Caco-2 (cell line): ENCODE results near the gene PTEN. TPM values are rescaled to one million over a fixed set of nuclear protein-coding genes. Genes with fewer than 3 reads are reported as not detected.

Experiments
- BruUV-seq: library from RNA; stranded (reverse); fragments of 400-500 nt; replicated peaks from 2 replicates; lab custom pipeline; 2021; lab: Mats Ljungman, UMichigan
- CTCF ChIA-PET: fragments of 300-600 bp; sonication (Branson Sonifier 250); formaldehyde crosslinking; loops from one replicate; lab custom pipeline; 2022; ENCODE audit warnings: antibody characterized with exemption; lab: Charles Lee
- POLR2A ChIA-PET: fragments of 300-600 bp; sonication (Branson Sonifier 250); formaldehyde crosslinking; loops from one replicate; lab custom pipeline; 2022; ENCODE audit warnings: antibody characterized with exemption; lab: Charles Lee
- DNase-seq, 2 experiments: peaks; one replicate each; pipeline versions ENCODE4 v3.0.0 to v3.0.0-alpha.2; 2020 to 2022
- H3K27me3 ChIP-seq: replicated peaks from 2 replicates; pipeline ENCODE4 v1.6.0; 2011; ENCODE audit warnings: low read length; ENCODE audit not compliant: control insufficient read depth, insufficient read depth
- H3K36me3 ChIP-seq: 2 replicates; pipeline ENCODE4 v1.5.1; 2011; ENCODE audit warnings: low read length; ENCODE audit not compliant: control insufficient read depth, insufficient read depth
- H3K4me1 ChIP-seq: fragments of 250-450 bp; sonication (Bioruptor Pico); 2 replicates; pipeline ENCODE4 v1.5.1; 2020; ENCODE audit warnings: mild to moderate bottlenecking
- H3K4me3 ChIP-seq: 2 replicates; pipeline ENCODE4 v1.5.1; 2011; ENCODE audit warnings: low read depth, mild to moderate bottlenecking, control low read depth, low read length
- H3K9me3 ChIP-seq: fragments of 250-450 bp; sonication (Bioruptor Pico); 2 replicates; pipeline ENCODE4 v1.5.1; 2020; ENCODE audit warnings: mild to moderate bottlenecking, moderate library complexity
- H3K27ac Mint-ChIP-seq: one replicate; pipeline ENCODE4 v1.8.0; 2022; ENCODE audit warnings: mixed read lengths; ENCODE audit not compliant: unreplicated experiment
- H3K27me3 Mint-ChIP-seq: one replicate; pipeline ENCODE4 v1.8.0; 2022; ENCODE audit warnings: mixed read lengths; ENCODE audit not compliant: insufficient read depth, unreplicated experiment
- H3K36me3 Mint-ChIP-seq: one replicate; pipeline ENCODE4 v1.8.0; 2022; ENCODE audit warnings: mild to moderate bottlenecking, mixed read lengths; ENCODE audit not compliant: insufficient read depth, unreplicated experiment
- H3K4me1 Mint-ChIP-seq: one replicate; pipeline ENCODE4 v1.8.0; 2022; ENCODE audit warnings: low read depth, mixed read lengths; ENCODE audit not compliant: unreplicated experiment
- H3K4me3 Mint-ChIP-seq: one replicate; pipeline ENCODE4 v1.8.0; 2022; ENCODE audit warnings: mild to moderate bottlenecking, moderate library complexity, mixed read lengths; ENCODE audit not compliant: unreplicated experiment
- H3K9me3 Mint-ChIP-seq: one replicate; pipeline ENCODE4 v1.8.0; 2022; ENCODE audit warnings: mixed read lengths; ENCODE audit not compliant: unreplicated experiment
- intact Hi-C: fragments of 100-400 bp; cut with micrococcal nuclease; formaldehyde crosslinking; loops from one replicate; pipeline ENCODE4 v1.10.0; 2022; ENCODE audit not compliant: unreplicated experiment
- total RNA-seq: library from RNA; stranded (reverse); gene quantifications from 2 replicates; pipeline ENCODE4 v1.2.3, GENCODE V29; 2022
- TF ChIP-seq, protein P1 (sequence below), 2 experiments: fragments of 200-600 bp in 1 of 2; IDR thresholded peaks; 1 replicate in 1 of 2; 2 replicates in 1 of 2; pipeline versions ENCODE4 v1.5.1 to v1.8.0; 2011 to 2022; ENCODE audit warnings: antibody characterized with exemption in 1 of 2, control low read depth in 1 of 2, inconsistent platforms in 1 of 2, low read depth in 1 of 2, low read length in 1 of 2, mild to moderate bottlenecking in 1 of 2, moderate library complexity in 1 of 2; ENCODE audit not compliant: insufficient read depth in 1 of 2, severe bottlenecking in 1 of 2, unreplicated experiment in 1 of 2

Gene PTEN
- total RNA-seq, 1 experiment from 2014 or later, result 56.3 TPM

DNA sequence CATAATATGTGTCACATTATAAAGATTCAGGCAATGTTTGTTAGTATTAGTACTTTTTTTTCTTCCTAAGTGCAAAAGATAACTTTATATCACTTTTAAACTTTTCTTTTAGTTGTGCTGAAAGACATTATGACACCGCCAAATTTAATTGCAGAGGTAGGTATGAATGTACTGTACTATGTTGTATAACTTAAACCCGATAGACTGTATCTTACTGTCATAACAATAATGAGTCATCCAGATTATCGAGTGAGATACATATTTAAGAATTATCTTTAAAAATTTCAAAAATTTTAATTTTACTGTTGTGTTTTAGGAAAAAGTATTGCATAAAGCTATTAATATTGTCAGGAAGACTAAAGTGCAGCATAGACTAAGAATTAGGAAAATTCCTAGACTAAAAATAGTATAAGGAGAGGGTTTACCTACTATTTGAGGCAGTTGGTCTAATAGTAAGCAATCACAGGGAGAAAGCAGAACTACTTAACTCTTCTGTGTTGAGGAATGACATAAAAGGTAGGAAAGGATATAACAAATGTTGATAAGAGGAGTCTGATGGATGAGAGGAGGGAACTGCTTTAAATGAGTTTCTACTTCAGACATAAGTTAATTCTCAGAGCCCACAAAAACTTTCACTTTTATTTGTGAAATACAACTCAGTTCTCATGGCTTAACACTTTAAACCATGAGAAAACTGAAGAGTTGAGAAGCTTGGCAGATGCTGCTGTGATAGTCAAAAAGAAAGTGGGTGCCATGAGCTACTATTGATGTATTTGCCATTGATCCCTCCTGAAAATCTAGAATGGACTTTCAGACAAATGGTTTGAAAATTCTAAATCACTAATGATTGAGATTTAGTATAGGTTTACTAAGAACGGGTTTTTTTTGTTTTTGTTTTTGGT, 67.8 kb downstream of the PTEN start:
- POLR2A ChIA-PET, result no interaction called here
- H3K36me3 Mint-ChIP-seq, result peaks cover 21% of the 10 kb centered on the region
- CTCF ChIA-PET, result no interaction called here
- Histone ChIP-seq H3K36me3 (no peaks in the 10 kb centered on the region; the same call in 1 of the 2 replicates), H3K4me1 (peaks cover 18% of the 10 kb centered on the region), H3K9me3 (no peaks in the 10 kb centered on the region), H3K4me3 (no peak overlapping the region), H3K27me3 (no peaks in the 10 kb centered on the region)
- peaks cover 21% of the 10 kb centered on the region for H3K4me1 Mint-ChIP-seq
- intact Hi-C loops, result no loop called here
- no peak overlapping the region for H3K4me3 Mint-ChIP-seq
- no peak overlapping the region for H3K27ac Mint-ChIP-seq
- H3K9me3 Mint-ChIP-seq, result no peaks in the 10 kb centered on the region
- BruUV-seq, result no TSS peak
- TF ChIP-seq, protein P1, sequence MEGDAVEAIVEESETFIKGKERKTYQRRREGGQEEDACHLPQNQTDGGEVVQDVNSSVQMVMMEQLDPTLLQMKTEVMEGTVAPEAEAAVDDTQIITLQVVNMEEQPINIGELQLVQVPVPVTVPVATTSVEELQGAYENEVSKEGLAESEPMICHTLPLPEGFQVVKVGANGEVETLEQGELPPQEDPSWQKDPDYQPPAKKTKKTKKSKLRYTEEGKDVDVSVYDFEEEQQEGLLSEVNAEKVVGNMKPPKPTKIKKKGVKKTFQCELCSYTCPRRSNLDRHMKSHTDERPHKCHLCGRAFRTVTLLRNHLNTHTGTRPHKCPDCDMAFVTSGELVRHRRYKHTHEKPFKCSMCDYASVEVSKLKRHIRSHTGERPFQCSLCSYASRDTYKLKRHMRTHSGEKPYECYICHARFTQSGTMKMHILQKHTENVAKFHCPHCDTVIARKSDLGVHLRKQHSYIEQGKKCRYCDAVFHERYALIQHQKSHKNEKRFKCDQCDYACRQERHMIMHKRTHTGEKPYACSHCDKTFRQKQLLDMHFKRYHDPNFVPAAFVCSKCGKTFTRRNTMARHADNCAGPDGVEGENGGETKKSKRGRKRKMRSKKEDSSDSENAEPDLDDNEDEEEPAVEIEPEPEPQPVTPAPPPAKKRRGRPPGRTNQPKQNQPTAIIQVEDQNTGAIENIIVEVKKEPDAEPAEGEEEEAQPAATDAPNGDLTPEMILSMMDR (IDR thresholded peaks at IDR 0.05; ENCODE audit: insufficient read depth in 1 of 2, low read depth in 1 of 2, low read length in 1 of 2, severe bottlenecking in 1 of 2, unreplicated experiment in 1 of 2), result no peak
- H3K27me3 Mint-ChIP-seq, result no peaks in the 10 kb centered on the region
- no peak for DNase-seq

DNA sequence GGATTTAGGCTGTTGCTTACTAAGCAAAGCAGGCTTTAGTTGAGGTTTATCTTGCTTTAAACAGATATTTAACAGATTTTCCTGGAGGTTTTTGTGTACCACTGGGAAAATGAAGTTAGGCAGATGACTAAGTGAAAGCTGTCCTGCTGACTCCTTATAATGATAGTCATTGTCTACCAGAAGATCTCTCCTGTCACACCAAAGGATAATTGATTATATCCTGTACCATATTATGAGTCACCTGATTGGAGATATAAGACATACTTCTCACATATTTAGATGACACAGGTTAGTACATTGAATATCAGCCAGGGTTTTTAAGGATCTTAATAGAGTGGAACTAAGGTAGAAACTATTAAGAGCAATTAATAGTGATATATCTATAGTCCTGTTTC, 68.4 kb downstream of the PTEN start:
- Mint-ChIP-seq H3K36me3 (peaks cover 22% of the 10 kb centered on the region), H3K27me3 (no peaks in the 10 kb centered on the region), H3K27ac (no peak overlapping the region), H3K4me1 (peaks cover 15% of the 10 kb centered on the region), H3K4me3 (no peak overlapping the region), H3K9me3 (no peaks in the 10 kb centered on the region)
- H3K4me1 ChIP-seq, result peaks cover 12% of the 10 kb centered on the region
- no TSS peak for BruUV-seq
- TF ChIP-seq, protein P1 (IDR thresholded peaks at IDR 0.05; ENCODE audit: insufficient read depth in 1 of 2, low read depth in 1 of 2, low read length in 1 of 2, severe bottlenecking in 1 of 2, unreplicated experiment in 1 of 2), result no peak
- H3K9me3 ChIP-seq, result no peaks in the 10 kb centered on the region
- DNase-seq, result no peak
- H3K4me3 ChIP-seq, result no peak overlapping the region
- CTCF ChIA-PET, result no interaction called here
- POLR2A ChIA-PET, result no interaction called here
- no peaks in the 10 kb centered on the region for H3K27me3 ChIP-seq
- intact Hi-C loops, result no loop called here
- H3K36me3 ChIP-seq, result no peaks in the 10 kb centered on the region; the same call in 1 of the 2 replicates

DNA sequence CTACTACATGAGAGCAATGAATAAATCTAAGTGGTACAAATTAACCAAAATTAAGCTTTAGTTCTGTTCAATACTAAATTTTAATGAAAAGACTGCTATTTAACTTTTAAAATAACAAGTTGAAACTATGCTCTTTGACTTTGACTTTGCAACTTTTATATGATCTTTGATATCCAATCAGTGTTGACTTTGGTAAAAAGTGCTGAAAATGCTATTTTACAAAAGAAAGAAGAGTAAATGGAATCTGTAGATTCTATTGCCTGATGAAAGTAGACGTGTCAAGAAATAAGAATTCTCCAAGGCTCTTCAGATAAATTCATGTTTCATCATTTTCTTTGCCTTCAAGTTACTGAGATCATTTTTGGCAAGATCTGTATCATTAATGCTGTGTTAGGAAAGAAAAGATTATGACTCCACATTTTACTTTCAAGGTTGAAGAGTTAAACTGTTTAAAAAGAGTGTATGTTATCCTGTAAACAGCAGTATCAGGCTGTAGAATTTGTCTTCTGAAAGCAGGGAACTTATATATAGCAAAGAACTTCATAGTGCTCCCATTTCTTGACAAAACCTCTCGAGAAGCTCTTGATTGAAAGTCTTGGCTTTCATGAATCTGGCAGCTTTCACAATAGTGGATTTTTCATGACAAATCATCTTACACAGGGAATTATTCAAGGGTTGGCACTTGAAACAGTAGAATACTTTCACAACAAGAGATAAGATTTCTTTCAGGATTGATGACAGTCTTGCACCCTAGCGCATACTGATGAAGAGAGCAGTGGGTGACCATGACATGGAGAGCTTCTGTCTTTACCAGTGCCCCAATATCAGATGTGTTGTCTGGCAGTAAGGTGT, 72.1 kb downstream of the PTEN start:
- ChIA-PET CTCF (no interaction called here), POLR2A (no interaction called here)
- Mint-ChIP-seq H3K27ac (no peak overlapping the region), H3K9me3 (no peaks in the 10 kb centered on the region), H3K36me3 (peaks cover 41% of the 10 kb centered on the region), H3K4me3 (no peak overlapping the region), H3K4me1 (no peaks in the 10 kb centered on the region), H3K27me3 (no peaks in the 10 kb centered on the region)
- H3K4me3 ChIP-seq, result no peak overlapping the region
- no peak for DNase-seq
- no peaks in the 10 kb centered on the region for H3K27me3 ChIP-seq
- TF ChIP-seq, protein P1 (IDR thresholded peaks at IDR 0.05; ENCODE audit: insufficient read depth in 1 of 2, low read depth in 1 of 2, low read length in 1 of 2, severe bottlenecking in 1 of 2, unreplicated experiment in 1 of 2), result no peak
- no peaks in the 10 kb centered on the region; the same call in 1 of the 2 replicates for H3K4me1 ChIP-seq
- H3K9me3 ChIP-seq, result no peaks in the 10 kb centered on the region
- BruUV-seq, result no TSS peak
- intact Hi-C loops, result no loop called here
- no peaks in the 10 kb centered on the region for H3K36me3 ChIP-seq
